Measurements from ENCODE around the gene FAM83G.

Gene FAM83G

DNA sequence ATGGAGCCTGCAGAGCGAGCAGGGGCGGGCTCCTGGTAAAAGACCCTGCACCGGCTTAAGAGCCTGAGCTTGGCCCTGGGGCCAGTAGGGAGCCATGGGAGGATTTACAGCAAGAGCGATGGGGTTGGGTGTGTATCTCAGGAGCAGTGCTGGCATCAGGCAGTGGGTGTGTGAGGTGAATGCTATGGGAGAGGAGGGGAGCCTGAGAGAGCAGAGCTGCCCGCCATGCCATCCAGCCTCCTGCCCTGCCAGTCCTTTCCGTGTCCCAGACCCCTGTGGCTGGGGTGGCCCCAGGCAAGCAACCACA is 23.3 kb downstream of the FAM83G start:
- H3K36me3 Mint-ChIP-seq (ENCODE audit: low read depth) = no peaks in the 10 kb centered on the region
- TF ChIP-seq, protein P1, sequence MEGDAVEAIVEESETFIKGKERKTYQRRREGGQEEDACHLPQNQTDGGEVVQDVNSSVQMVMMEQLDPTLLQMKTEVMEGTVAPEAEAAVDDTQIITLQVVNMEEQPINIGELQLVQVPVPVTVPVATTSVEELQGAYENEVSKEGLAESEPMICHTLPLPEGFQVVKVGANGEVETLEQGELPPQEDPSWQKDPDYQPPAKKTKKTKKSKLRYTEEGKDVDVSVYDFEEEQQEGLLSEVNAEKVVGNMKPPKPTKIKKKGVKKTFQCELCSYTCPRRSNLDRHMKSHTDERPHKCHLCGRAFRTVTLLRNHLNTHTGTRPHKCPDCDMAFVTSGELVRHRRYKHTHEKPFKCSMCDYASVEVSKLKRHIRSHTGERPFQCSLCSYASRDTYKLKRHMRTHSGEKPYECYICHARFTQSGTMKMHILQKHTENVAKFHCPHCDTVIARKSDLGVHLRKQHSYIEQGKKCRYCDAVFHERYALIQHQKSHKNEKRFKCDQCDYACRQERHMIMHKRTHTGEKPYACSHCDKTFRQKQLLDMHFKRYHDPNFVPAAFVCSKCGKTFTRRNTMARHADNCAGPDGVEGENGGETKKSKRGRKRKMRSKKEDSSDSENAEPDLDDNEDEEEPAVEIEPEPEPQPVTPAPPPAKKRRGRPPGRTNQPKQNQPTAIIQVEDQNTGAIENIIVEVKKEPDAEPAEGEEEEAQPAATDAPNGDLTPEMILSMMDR (IDR thresholded peaks at IDR 0.05) = no peak
- no peak overlapping the region for H3K4me3 Mint-ChIP-seq
- DNase-seq = no peak
- peaks cover 36% of the 10 kb centered on the region for H3K4me1 Mint-ChIP-seq
- H3K9me3 Mint-ChIP-seq = no peaks in the 10 kb centered on the region
- H3K27ac Mint-ChIP-seq = peak overlapping the region; percentile 54
- peaks cover 5% of the 10 kb centered on the region for H3K27me3 Mint-ChIP-seq (ENCODE audit: low read depth, poor library complexity)

DNA sequence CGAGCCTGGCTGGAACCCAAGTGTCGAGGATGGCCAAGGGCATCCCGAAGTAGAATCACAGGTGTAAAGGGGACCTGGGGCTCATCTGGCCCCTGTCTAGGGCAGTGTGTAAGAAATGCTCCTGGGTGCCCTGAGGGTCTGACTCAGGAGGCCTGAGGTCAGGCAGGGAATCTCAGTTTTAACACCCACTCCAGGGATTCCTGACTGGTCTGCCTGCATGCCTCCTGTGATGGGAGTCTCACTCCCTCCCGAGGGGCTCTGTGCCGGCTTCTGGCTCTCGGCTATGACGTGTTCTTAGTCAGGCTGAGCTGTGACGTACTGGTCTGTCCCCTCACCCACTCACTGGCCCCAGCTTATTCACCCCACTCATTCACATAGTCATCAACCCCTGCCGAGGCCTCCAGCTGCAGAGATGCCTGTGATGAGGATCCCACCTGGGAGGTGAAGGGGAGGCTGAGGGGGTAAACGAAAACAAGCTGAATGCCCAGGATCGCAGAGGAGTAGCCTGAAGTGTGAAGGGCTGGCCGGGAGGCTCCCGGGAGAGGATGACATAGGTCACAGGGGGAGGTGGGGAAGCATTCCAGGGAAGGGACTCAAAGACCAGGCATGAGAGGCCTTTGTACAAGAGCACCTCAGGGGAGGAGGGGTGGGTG is 23.8 kb downstream of the FAM83G start:
- peak; percentile 37 for DNase-seq
- no peak overlapping the region for H3K4me3 Mint-ChIP-seq

DNA sequence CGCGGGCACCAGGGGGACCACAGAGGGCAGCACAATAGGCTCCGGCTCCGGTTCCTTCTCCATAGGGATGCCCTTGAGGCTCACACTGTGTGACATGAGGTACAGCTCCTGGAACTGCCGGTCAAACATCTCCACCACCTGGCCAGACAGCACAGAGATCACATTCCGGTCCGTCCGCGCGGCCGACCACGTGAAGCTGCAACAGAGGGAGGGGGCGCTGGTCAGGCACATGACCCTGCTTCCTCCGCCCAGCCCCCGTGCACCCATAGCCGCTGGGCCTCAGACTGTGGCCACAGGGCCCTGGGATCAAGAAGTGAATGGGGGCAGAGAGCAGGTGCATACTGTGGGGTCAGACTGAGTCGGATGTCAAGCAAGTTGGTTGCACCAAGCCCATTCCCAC is 25.9 kb downstream of the FAM83G start:
- H3K27me3 Mint-ChIP-seq (ENCODE audit: low read depth, poor library complexity) = peaks cover 5% of the 10 kb centered on the region

More for the DNA sequence above, 23.8 kb downstream of the FAM83G start:
- no peaks in the 10 kb centered on the region for H3K36me3 Mint-ChIP-seq (ENCODE audit: low read depth)
- H3K27me3 Mint-ChIP-seq (ENCODE audit: low read depth, poor library complexity) = peaks cover 5% of the 10 kb centered on the region
- H3K9me3 Mint-ChIP-seq = no peaks in the 10 kb centered on the region
- H3K4me1 Mint-ChIP-seq = peaks cover 31% of the 10 kb centered on the region
- TF ChIP-seq, protein P1 (IDR thresholded peaks at IDR 0.05) = no peak
- H3K27ac Mint-ChIP-seq = peak overlapping the region; percentile 54

DNA sequence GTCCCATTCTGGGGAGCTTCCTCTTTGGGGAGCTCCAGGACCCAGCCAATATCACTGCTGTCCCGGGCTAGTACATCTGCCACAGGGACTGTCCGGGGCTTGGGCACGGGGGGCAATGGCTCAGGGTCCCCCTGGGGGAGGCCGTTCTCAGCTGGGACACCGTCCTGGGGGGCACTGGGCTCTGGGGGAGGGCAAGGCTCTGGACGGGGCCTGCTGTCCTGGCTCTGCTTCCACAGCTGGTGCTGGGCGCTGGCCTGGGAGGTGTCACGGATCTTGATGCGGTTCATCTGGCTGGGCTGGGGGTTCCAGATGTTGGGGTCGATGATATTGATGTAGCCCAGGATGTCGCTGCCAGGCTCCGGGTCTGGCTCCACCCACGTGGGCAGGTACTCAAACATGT is 26.5 kb downstream of the FAM83G start:
- no peaks in the 10 kb centered on the region for H3K36me3 Mint-ChIP-seq (ENCODE audit: low read depth)
- no peaks in the 10 kb centered on the region for H3K9me3 Mint-ChIP-seq
- DNase-seq = no peak
- peaks cover 30% of the 10 kb centered on the region for H3K4me1 Mint-ChIP-seq
- H3K27ac Mint-ChIP-seq = no peak overlapping the region
- H3K27me3 Mint-ChIP-seq (ENCODE audit: low read depth, poor library complexity) = peaks cover 2% of the 10 kb centered on the region
- no peak overlapping the region for H3K4me3 Mint-ChIP-seq
- TF ChIP-seq, protein P1 (IDR thresholded peaks at IDR 0.05) = no peak

More for the DNA sequence above, 25.9 kb downstream of the FAM83G start:
- DNase-seq = no peak
- peaks cover 30% of the 10 kb centered on the region for H3K4me1 Mint-ChIP-seq
- TF ChIP-seq, protein P1 (IDR thresholded peaks at IDR 0.05) = no peak
- H3K9me3 Mint-ChIP-seq = no peaks in the 10 kb centered on the region
- no peaks in the 10 kb centered on the region for H3K36me3 Mint-ChIP-seq (ENCODE audit: low read depth)
- no peak overlapping the region for H3K4me3 Mint-ChIP-seq
- no peak overlapping the region for H3K27ac Mint-ChIP-seq

DNA sequence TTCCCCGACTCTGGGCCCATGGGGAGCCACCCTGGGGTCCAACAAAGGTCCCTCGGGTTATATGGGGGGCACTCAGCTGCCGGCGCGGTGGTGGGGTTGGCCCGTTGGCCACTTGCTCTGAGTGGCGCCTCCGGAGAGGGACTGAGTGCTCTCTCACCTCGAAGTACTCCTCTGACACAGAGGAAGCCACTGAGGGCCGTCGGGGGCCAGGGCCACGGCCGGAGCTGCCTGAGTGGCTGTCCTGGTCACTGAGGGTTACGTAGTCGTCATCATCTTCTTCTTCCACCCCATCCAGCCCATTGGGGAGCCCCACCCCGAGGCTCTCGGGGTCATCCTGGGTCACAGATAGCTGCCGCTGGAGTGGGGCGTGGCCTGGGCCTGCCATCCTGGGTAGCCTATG is 26.9 kb downstream of the FAM83G start:
- TF ChIP-seq, protein P1 (IDR thresholded peaks at IDR 0.05) = no peak
- Mint-ChIP-seq H3K27ac (no peak overlapping the region), H3K36me3 (ENCODE audit: low read depth) (no peaks in the 10 kb centered on the region), H3K9me3 (no peaks in the 10 kb centered on the region), H3K4me3 (no peak overlapping the region), H3K4me1 (peaks cover 30% of the 10 kb centered on the region), H3K27me3 (ENCODE audit: low read depth, poor library complexity) (peaks cover 2% of the 10 kb centered on the region)
- no peak for DNase-seq

DNA sequence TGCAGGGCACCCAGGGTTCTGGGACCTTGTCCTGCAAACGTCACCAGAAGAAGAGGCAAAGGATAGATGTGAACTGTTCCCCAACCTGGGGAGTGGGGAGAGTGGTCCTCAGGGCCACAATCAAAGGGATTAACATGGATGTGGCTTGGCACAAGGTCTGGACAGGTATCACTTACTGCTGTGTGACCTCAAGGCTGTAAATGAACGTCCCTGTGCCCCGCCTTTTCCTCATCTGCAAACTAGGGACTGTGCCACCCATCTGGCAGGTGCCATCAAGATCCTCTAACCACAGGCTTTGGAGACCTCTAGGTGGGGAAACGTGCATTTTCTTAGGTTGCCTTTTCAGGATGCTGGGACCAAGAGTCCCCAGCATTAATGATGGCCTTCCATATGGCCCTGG is 27.5 kb downstream of the FAM83G start:
- no peak overlapping the region for H3K4me3 Mint-ChIP-seq
- no peaks in the 10 kb centered on the region for H3K36me3 Mint-ChIP-seq (ENCODE audit: low read depth)
- H3K27me3 Mint-ChIP-seq (ENCODE audit: low read depth, poor library complexity) = peaks cover 2% of the 10 kb centered on the region
- H3K4me1 Mint-ChIP-seq = peaks cover 26% of the 10 kb centered on the region
- no peak for DNase-seq
- no peaks in the 10 kb centered on the region for H3K9me3 Mint-ChIP-seq
- TF ChIP-seq, protein P1 (IDR thresholded peaks at IDR 0.05) = no peak
- no peak overlapping the region for H3K27ac Mint-ChIP-seq

Measured in nephron progenitor cell (in vitro differentiated cells).